MM.1S (cell line): ENCODE data around the gene ESPN.

Experiments
- DNase-seq: peaks from one replicate; pipeline ENCODE4 v3.0.0-alpha.2; 2015
- H2AFZ ChIP-seq: fragments of 300-600 bp; sonication (generic); 2 replicates; pipeline ENCODE4 v1.6.0; 2016; ENCODE audit warnings: antibody characterized with exemption, low read length
- H3F3A ChIP-seq: fragments of 300-600 bp; sonication (generic); 2 replicates; pipeline ENCODE4 v1.6.1; 2016; ENCODE audit warnings: mild to moderate bottlenecking, antibody characterized with exemption, low read length, moderate library complexity, mixed read lengths; ENCODE audit not compliant: insufficient read depth
- H3K27ac ChIP-seq: fragments of 300-600 bp; sonication (generic); 2 replicates; pipeline ENCODE4 v1.5.1; 2016; ENCODE audit warnings: mild to moderate bottlenecking, low read length
- H3K27me3 ChIP-seq: fragments of 300-600 bp; sonication (generic); replicated peaks from 2 replicates; pipeline ENCODE4 v1.6.0; 2016; ENCODE audit warnings: low read length; ENCODE audit not compliant: insufficient read depth
- H3K36me3 ChIP-seq: fragments of 300-600 bp; sonication (generic); replicated peaks from 2 replicates; pipeline ENCODE4 v1.6.1; 2016; ENCODE audit warnings: mild to moderate bottlenecking, low read length, mixed read lengths; ENCODE audit not compliant: insufficient read depth
- H3K4me1 ChIP-seq: fragments of 300-600 bp; sonication (generic); 2 replicates; pipeline ENCODE4 v1.6.1; 2016; ENCODE audit warnings: low read length, mixed read lengths
- H3K4me2 ChIP-seq: fragments of 300-600 bp; sonication (generic); 2 replicates; pipeline ENCODE4 v1.6.0; 2016; ENCODE audit warnings: low read depth, low read length
- H3K4me3 ChIP-seq: fragments of 300-600 bp; sonication (generic); 2 replicates; pipeline ENCODE4 v1.5.1; 2016; ENCODE audit warnings: low read length, mixed read lengths
- H3K79me2 ChIP-seq: fragments of 300-600 bp; sonication (generic); 2 replicates; pipeline ENCODE4 v1.6.1; 2016; ENCODE audit warnings: mixed run types, low read length, mixed read lengths
- H3K9ac ChIP-seq: fragments of 300-600 bp; sonication (generic); 2 replicates; pipeline ENCODE4 v1.6.1; 2016; ENCODE audit warnings: low read length, mixed read lengths
- H3K9me2 ChIP-seq: fragments of 300-600 bp; sonication (generic); replicated peaks from 2 replicates; pipeline ENCODE4 v1.6.1; 2016; ENCODE audit warnings: mild to moderate bottlenecking, low read length, mixed read lengths; ENCODE audit not compliant: insufficient read depth
- H3K9me3 ChIP-seq: fragments of 300-600 bp; sonication (generic); replicated peaks from 2 replicates; pipeline ENCODE4 v1.6.1; 2016; ENCODE audit warnings: mild to moderate bottlenecking, low read length, mixed read lengths; ENCODE audit not compliant: insufficient read depth
- H4K20me1 ChIP-seq: fragments of 300-600 bp; sonication (generic); 2 replicates; pipeline ENCODE4 v1.6.1; 2016; ENCODE audit warnings: mild to moderate bottlenecking, low read length, moderate library complexity, mixed read lengths; ENCODE audit not compliant: insufficient read depth
- CTCF ChIP-seq: fragments of 300-600 bp; sonication (generic); IDR thresholded peaks from 2 replicates; pipeline ENCODE4 v1.5.1; 2016; ENCODE audit warnings: antibody characterized with exemption, low read length, mixed read lengths
- EZH2 ChIP-seq: fragments of 300-600 bp; sonication (generic); optimal IDR thresholded peaks from 2 replicates; pipeline ENCODE3; 2017; ENCODE audit warnings: low read depth, mild to moderate bottlenecking, antibody characterized with exemption, low read length, mixed read lengths
- EZH2phosphoT487 ChIP-seq: fragments of 300-600 bp; sonication (generic); IDR thresholded peaks from 2 replicates; pipeline ENCODE4 v1.6.1; 2018; ENCODE audit warnings: antibody characterized with exemption, low read length

Gene ESPN

GRCh38 chr1:6416906-6417305 is 7.7 kb upstream of the ESPN start:
- Histone ChIP-seq H3K4me1 (peaks cover 4% of the 10 kb centered on the region; the same call in 1 of the 2 replicates), H3K27me3 (peaks cover 80% of the 10 kb centered on the region)
- TF ChIP-seq EZH2phosphoT487, result no peak
- TF ChIP-seq EZH2, result no peak

DNA sequence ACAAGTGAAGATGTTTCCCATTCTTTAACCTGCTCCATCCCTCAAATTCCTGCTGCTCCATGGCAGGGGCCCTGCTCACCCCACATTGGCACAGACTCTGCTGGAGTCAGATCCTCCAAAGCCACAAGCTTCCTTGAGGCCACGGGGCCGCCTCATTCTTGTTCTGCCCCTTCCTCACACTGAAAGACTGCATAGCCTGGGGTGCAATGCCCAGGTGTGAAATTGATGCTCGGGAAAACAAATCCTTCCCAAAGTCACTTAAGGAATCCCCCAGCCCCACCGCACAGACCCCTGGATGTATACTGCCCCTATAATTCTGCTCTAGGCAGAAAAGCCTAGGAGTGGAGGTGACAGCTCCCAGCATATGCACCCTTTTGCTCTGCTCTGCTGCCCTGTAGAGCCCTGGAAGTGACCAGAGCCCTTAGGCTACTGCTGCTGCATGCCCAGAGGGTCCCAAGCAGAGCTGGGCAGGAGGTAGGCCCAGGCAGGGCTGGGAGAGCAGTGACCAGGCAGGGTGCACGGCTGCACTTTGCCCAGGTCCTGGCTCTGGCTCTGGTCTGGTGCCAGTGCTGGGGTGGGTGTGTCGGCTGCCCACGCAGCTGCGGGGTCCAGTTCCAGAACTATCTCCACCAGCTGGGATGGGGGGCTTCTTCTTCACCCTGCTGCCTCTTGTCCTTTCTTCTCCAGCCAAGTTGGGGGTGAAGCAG is 6.5 kb upstream of the ESPN start:
- Histone ChIP-seq H3K9ac (no peak overlapping the region), H3K9me3 (no peaks in the 10 kb centered on the region), H3K36me3 (no peaks in the 10 kb centered on the region), H3K79me2 (no peaks in the 10 kb centered on the region), H3K4me1 (peaks cover 4% of the 10 kb centered on the region; the same call in 1 of the 2 replicates), H3K9me2 (no peaks in the 10 kb centered on the region), H3K27me3 (peaks cover 83% of the 10 kb centered on the region), H4K20me1 (no peaks in the 10 kb centered on the region), H3K4me3 (no peak overlapping the region), H3F3A (peaks cover 5% of the 10 kb centered on the region; the same call in 1 of the 2 replicates), H3K4me2 (no peak overlapping the region), H3K27ac (no peak overlapping the region), H2AFZ (no peak overlapping the region)
- TF ChIP-seq CTCF (no peak), EZH2 (no peak), EZH2phosphoT487 (no peak)
- DNase-seq, result no peak

More at GRCh38 chr1:6416906-6417305, 7.7 kb upstream of the ESPN start:
- H2AFZ ChIP-seq, result no peak overlapping the region
- peaks cover 5% of the 10 kb centered on the region; the same call in 1 of the 2 replicates for H3F3A ChIP-seq
- H3K79me2 ChIP-seq, result no peaks in the 10 kb centered on the region
- no peaks in the 10 kb centered on the region for H4K20me1 ChIP-seq
- DNase-seq, result no peak
- no peak overlapping the region for H3K4me3 ChIP-seq
- no peak overlapping the region for H3K27ac ChIP-seq
- H3K4me2 ChIP-seq, result no peak overlapping the region
- H3K9ac ChIP-seq, result no peak overlapping the region
- H3K9me2 ChIP-seq, result no peaks in the 10 kb centered on the region
- H3K36me3 ChIP-seq, result no peaks in the 10 kb centered on the region
- H3K9me3 ChIP-seq, result no peaks in the 10 kb centered on the region

GRCh38 chr1:6418668-6419396 is 5.7 kb upstream of the ESPN start:
- Histone ChIP-seq H3F3A (peaks cover 5% of the 10 kb centered on the region; the same call in 1 of the 2 replicates), H3K4me1 (peaks cover 4% of the 10 kb centered on the region; the same call in 1 of the 2 replicates), H3K9ac (no peak overlapping the region), H3K9me3 (no peaks in the 10 kb centered on the region), H3K4me2 (no peak overlapping the region; the same call in 1 of the 2 replicates), H3K79me2 (no peaks in the 10 kb centered on the region), H3K27ac (no peak overlapping the region), H3K27me3 (peaks cover 85% of the 10 kb centered on the region), H3K4me3 (no peak overlapping the region), H4K20me1 (no peaks in the 10 kb centered on the region), H3K9me2 (no peaks in the 10 kb centered on the region), H2AFZ (no peak overlapping the region), H3K36me3 (no peaks in the 10 kb centered on the region)
- DNase-seq, result no peak
- TF ChIP-seq CTCF, result no peak
- TF ChIP-seq EZH2phosphoT487, result no peak
- TF ChIP-seq EZH2, result no peak
